Transverse colon (tissue), 1 donor: ENCODE data around the gene PCSK5.

Experiments used
- EP300 ChIP-seq: sonication (generic); formaldehyde crosslinking; IDR thresholded peaks from one replicate; pipeline ENCODE4 v1.6.1; 2017; ENCODE audit warnings: antibody characterized with exemption, low read depth
- POLR2A ChIP-seq: fragments of 450-650 bp; IDR thresholded peaks from one replicate; pipeline ENCODE4 v1.6.1; 2016; ENCODE audit warnings: antibody characterized with exemption, mild to moderate bottlenecking, moderate library complexity

DNA sequence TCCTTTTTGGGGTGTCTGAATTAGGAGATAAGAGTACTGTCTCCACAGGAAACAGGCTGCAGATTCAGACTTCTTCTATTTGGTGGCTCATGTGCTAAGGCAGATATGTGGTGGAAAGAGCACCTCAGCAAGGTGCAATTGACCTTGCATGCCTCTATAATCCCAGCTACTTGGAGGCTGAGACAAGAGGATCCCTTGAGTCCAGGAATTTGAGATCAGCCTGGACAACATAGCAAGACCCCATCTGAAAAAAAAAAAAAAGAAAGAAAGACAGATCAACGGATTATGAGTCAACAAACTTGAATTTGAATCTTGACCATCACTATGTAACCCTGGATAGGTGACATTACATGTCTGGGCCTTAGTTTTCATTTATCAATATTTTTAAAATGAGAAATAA lies 459.4 kb downstream of the PCSK5 start:
- TF ChIP-seq POLR2A (no peak), EP300 (no peak)
